ENCODE results near the gene GATAD2B.
"Not testable (repeated sequence)": the region's sequence is repeated elsewhere in the genome, so short reads cannot be mapped to it uniquely, and the experiment has no call there.

The GATAD2B gene

GRCh38 chr1:153903841-153904455, 18.8 kb downstream of the GATAD2B start:
- TF ChIP-seq CTCF (IDR thresholded peaks at IDR 0.05; ENCODE audit: low read depth, low read length) = no peak
- H3K4me3 ChIP-seq (ENCODE audit: low read depth, low read length) = no peak overlapping the region

GRCh38 chr1:153899509-153899908, 23.3 kb downstream of the GATAD2B start:
- TF ChIP-seq CTCF (IDR thresholded peaks at IDR 0.05; ENCODE audit: low read depth, low read length) = no peak
- H3K4me3 ChIP-seq (ENCODE audit: low read depth, low read length) = no peak overlapping the region

GRCh38 chr1:153895866-153896265, 26.9 kb downstream of the GATAD2B start:
- H3K4me3 ChIP-seq (ENCODE audit: low read depth, low read length) = not testable (repeated sequence)

- not testable (repeated sequence) for H3K4me3 ChIP-seq (ENCODE audit: low read depth, low read length)
Observed at GRCh38 chr1:153891042-153891441, 31.7 kb downstream of the GATAD2B start.

- TF ChIP-seq CTCF (IDR thresholded peaks at IDR 0.05; ENCODE audit: low read depth, low read length) = no peak
- H3K4me3 ChIP-seq (ENCODE audit: low read depth, low read length) = no peak overlapping the region
Observed at GRCh38 chr1:153888533-153888932, 34.2 kb downstream of the GATAD2B start.

- TF ChIP-seq CTCF (IDR thresholded peaks at IDR 0.05; ENCODE audit: low read depth, low read length) = no peak
- H3K4me3 ChIP-seq (ENCODE audit: low read depth, low read length) = no peak overlapping the region
Observed at GRCh38 chr1:153886127-153886526, 36.6 kb downstream of the GATAD2B start.

GRCh38 chr1:153883223-153883622, 39.5 kb downstream of the GATAD2B start:
- no peak overlapping the region for H3K4me3 ChIP-seq (ENCODE audit: low read depth, low read length)
- no peak for TF ChIP-seq CTCF (IDR thresholded peaks at IDR 0.05; ENCODE audit: low read depth, low read length)

GRCh38 chr1:153882296-153882912, 40.4 kb downstream of the GATAD2B start:
- TF ChIP-seq CTCF (IDR thresholded peaks at IDR 0.05; ENCODE audit: low read depth, low read length) = no peak
- H3K4me3 ChIP-seq (ENCODE audit: low read depth, low read length) = no peak overlapping the region

Data from WI38 (cell line).